Osteoblast (primary cell): Measurements from ENCODE around the gene TAS2R10. TPM values are rescaled to one million over a fixed set of nuclear protein-coding genes. Genes with fewer than 3 reads are reported as not detected.

Experiments
- DNase-seq: peaks from one replicate; pipeline ENCODE4 v3.0.0; 2011; ENCODE audit warnings: low spot score, mixed read lengths; ENCODE audit not compliant: insufficient read length; ENCODE audit errors: missing footprints
- H2AFZ ChIP-seq: 2 replicates; pipeline ENCODE4 v1.6.0; 2011; ENCODE audit warnings: mild to moderate bottlenecking, low read length
- H3K27ac ChIP-seq: 2 replicates; pipeline ENCODE4 v1.5.1; 2011; ENCODE audit warnings: mild to moderate bottlenecking, low read depth, low read length, moderate library complexity
- H3K27me3 ChIP-seq: 2 replicates; pipeline ENCODE4 v1.6.0; 2012; ENCODE audit warnings: mild to moderate bottlenecking, control low read depth, inconsistent platforms, low read length, moderate library complexity; ENCODE audit not compliant: insufficient read depth
- H3K36me3 ChIP-seq: 2 replicates; pipeline ENCODE4 v1.5.1; 2011; ENCODE audit warnings: mild to moderate bottlenecking, low read length, control low read depth, moderate library complexity; ENCODE audit not compliant: insufficient read depth
- H3K4me1 ChIP-seq: 2 replicates; pipeline ENCODE4 v1.5.1; 2011; ENCODE audit warnings: mild to moderate bottlenecking, low read length, control low read depth, moderate library complexity; ENCODE audit not compliant: insufficient read depth
- H3K4me2 ChIP-seq: 2 replicates; pipeline ENCODE4 v1.6.0; 2011; ENCODE audit warnings: mild to moderate bottlenecking, low read length; ENCODE audit not compliant: insufficient read depth
- H3K4me3 ChIP-seq: fragments of 200-600 bp; sonication (generic); 3 replicates; pipeline ENCODE4 v1.5.1; 2012; ENCODE audit warnings: mild to moderate bottlenecking, low read length, inconsistent platforms; ENCODE audit not compliant: insufficient read depth
- H3K79me2 ChIP-seq: 2 replicates; pipeline ENCODE4 v1.6.0; 2012; ENCODE audit warnings: mild to moderate bottlenecking, low read length, control low read depth, inconsistent platforms; ENCODE audit not compliant: insufficient read depth
- H3K9me3 ChIP-seq: 2 replicates; pipeline ENCODE4 v1.5.1; 2011; ENCODE audit warnings: low read depth, low read length, control low read depth
- H4K20me1 ChIP-seq: 2 replicates; pipeline ENCODE4 v1.6.0; 2012; ENCODE audit warnings: mild to moderate bottlenecking, low read length, control low read depth; ENCODE audit not compliant: insufficient read depth
- total RNA-seq: library from RNA; depleted of rRNA; stranded (reverse); fragments of >200 nt; gene quantifications from 2 replicates; pipeline ENCODE4 v1.2.3, GENCODE V29; 2012
- TF ChIP-seq, protein P1 (sequence below): IDR thresholded peaks from 2 replicates; pipeline ENCODE4 v1.5.1; 2011; ENCODE audit warnings: mild to moderate bottlenecking, low read depth, low read length, moderate library complexity; ENCODE audit errors: extremely low read depth

The TAS2R10 gene
- total RNA-seq, 1 donor, result 1.1 TPM

DNA sequence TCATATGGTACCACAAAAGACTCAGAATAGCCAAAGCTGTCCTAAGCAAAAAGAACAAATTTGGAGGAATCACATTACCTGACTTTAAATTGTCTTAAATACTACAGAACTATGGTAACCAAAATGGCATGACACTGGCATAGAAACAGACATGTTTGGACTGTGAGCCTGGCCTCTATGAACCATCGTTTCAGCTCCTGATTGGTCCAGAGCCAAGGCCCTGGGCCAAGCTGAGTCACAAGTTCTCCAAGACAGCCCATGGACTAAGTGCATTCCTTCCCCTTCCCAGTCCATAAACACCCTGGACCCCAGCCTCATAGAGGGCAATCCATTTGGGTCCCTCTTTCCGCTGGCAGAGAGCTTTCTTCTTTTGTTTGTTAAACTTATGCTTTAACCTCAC lies 35.2 kb upstream of the TAS2R10 start:
- no peak overlapping the region for H2AFZ ChIP-seq
- H3K4me3 ChIP-seq, result no peak overlapping the region
- H4K20me1 ChIP-seq, result no peaks in the 10 kb centered on the region
- no peaks in the 10 kb centered on the region for H3K9me3 ChIP-seq
- no peak for DNase-seq
- H3K27ac ChIP-seq, result no peak overlapping the region
- H3K79me2 ChIP-seq, result no peaks in the 10 kb centered on the region
- H3K4me1 ChIP-seq, result no peaks in the 10 kb centered on the region
- TF ChIP-seq, protein P1, sequence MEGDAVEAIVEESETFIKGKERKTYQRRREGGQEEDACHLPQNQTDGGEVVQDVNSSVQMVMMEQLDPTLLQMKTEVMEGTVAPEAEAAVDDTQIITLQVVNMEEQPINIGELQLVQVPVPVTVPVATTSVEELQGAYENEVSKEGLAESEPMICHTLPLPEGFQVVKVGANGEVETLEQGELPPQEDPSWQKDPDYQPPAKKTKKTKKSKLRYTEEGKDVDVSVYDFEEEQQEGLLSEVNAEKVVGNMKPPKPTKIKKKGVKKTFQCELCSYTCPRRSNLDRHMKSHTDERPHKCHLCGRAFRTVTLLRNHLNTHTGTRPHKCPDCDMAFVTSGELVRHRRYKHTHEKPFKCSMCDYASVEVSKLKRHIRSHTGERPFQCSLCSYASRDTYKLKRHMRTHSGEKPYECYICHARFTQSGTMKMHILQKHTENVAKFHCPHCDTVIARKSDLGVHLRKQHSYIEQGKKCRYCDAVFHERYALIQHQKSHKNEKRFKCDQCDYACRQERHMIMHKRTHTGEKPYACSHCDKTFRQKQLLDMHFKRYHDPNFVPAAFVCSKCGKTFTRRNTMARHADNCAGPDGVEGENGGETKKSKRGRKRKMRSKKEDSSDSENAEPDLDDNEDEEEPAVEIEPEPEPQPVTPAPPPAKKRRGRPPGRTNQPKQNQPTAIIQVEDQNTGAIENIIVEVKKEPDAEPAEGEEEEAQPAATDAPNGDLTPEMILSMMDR, result no peak
- H3K36me3 ChIP-seq, result no peaks in the 10 kb centered on the region
- H3K4me2 ChIP-seq, result no peak overlapping the region
- no peaks in the 10 kb centered on the region for H3K27me3 ChIP-seq

DNA sequence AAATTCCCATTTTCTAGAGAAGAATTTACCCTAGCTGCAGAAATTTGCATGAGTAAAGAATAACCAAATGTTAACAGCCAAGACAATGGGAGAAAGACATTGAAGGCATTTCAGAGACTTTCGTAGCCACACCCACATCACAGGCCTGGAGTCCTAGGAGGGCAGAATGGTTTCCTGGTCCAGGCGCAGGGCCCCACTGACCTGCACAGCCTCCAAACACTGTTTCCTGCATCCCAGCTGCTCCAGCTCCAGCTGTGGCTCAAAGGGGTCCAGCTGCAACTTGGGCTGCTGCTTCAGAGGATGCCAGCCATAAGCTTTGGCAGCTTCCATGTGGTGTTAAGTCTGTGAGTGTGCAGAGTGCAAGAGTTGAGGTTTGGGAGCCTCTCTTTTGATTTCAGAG lies 29.6 kb upstream of the TAS2R10 start:
- H3K4me2 ChIP-seq, result no peak overlapping the region
- no peaks in the 10 kb centered on the region for H3K9me3 ChIP-seq
- DNase-seq, result no peak
- H3K27ac ChIP-seq, result no peak overlapping the region
- no peak overlapping the region for H2AFZ ChIP-seq
- H3K27me3 ChIP-seq, result no peaks in the 10 kb centered on the region
- no peaks in the 10 kb centered on the region for H3K36me3 ChIP-seq
- TF ChIP-seq, protein P1, result no peak
- H3K4me3 ChIP-seq, result no peak overlapping the region
- no peaks in the 10 kb centered on the region for H3K79me2 ChIP-seq
- peaks cover 8% of the 10 kb centered on the region for H4K20me1 ChIP-seq
- peaks cover 3% of the 10 kb centered on the region for H3K4me1 ChIP-seq

GRCh38 chr12:10853776-10854175 lies 27.6 kb upstream of the TAS2R10 start:
- no peak overlapping the region for H3K4me2 ChIP-seq
- peaks cover 8% of the 10 kb centered on the region for H4K20me1 ChIP-seq
- no peaks in the 10 kb centered on the region for H3K9me3 ChIP-seq
- TF ChIP-seq, protein P1, result no peak
- H2AFZ ChIP-seq, result no peak overlapping the region
- no peaks in the 10 kb centered on the region for H3K36me3 ChIP-seq
- no peak for DNase-seq
- H3K4me1 ChIP-seq, result peaks cover 3% of the 10 kb centered on the region
- no peaks in the 10 kb centered on the region for H3K79me2 ChIP-seq
- no peaks in the 10 kb centered on the region for H3K27me3 ChIP-seq
- H3K27ac ChIP-seq, result no peak overlapping the region
- H3K4me3 ChIP-seq, result no peak overlapping the region

GRCh38 chr12:10851243-10851858 lies 25.2 kb upstream of the TAS2R10 start:
- no peaks in the 10 kb centered on the region for H3K27me3 ChIP-seq
- H3K9me3 ChIP-seq, result no peaks in the 10 kb centered on the region
- peaks cover 8% of the 10 kb centered on the region for H4K20me1 ChIP-seq
- H3K36me3 ChIP-seq, result no peaks in the 10 kb centered on the region
- no peak overlapping the region for H3K27ac ChIP-seq
- no peak for DNase-seq
- H3K4me1 ChIP-seq, result peaks cover 3% of the 10 kb centered on the region
- H2AFZ ChIP-seq, result no peak overlapping the region
- H3K79me2 ChIP-seq, result no peaks in the 10 kb centered on the region
- TF ChIP-seq, protein P1, result no peak
- no peak overlapping the region for H3K4me3 ChIP-seq
- no peak overlapping the region for H3K4me2 ChIP-seq
